Activated CD4-positive, alpha-beta T cell treated with anti-CD3 and anti-CD28 coated beads, Interleukin-2, amount 50 U/mL, for 48 hours (primary cell): ENCODE results near the gene TEX2.
"Not testable (repeated sequence)": the region's sequence is repeated elsewhere in the genome, so short reads cannot be mapped to it uniquely, and the experiment has no call there.

Experiments
- DNase-seq, 2 experiments: peaks; one replicate each; pipeline ENCODE4 v3.0.0-alpha.2; 2020

TEX2 gene

GRCh38 chr17:64238449-64238848 is 24.6 kb downstream of the TEX2 start:
- DNase-seq: peak; percentile 39 to 61

- no peak for DNase-seq
These were observed 26.1 kb downstream of the TEX2 start for GRCh38 chr17:64236827-64237403.

- DNase-seq: no peak
These were observed 28.1 kb downstream of the TEX2 start for GRCh38 chr17:64234961-64235360.

GRCh38 chr17:64232466-64233262 is 30.4 kb downstream of the TEX2 start:
- DNase-seq: no peak

GRCh38 chr17:64231567-64232141 is 31.4 kb downstream of the TEX2 start:
- no peak for DNase-seq

GRCh38 chr17:64230791-64231408 is 32.2 kb downstream of the TEX2 start:
- no peak for DNase-seq

GRCh38 chr17:64229815-64230728 is 33.0 kb downstream of the TEX2 start:
- no peak for DNase-seq

GRCh38 chr17:64226132-64226531 is 36.9 kb downstream of the TEX2 start:
- no peak for DNase-seq

- no peak for DNase-seq
These were observed 37.6 kb downstream of the TEX2 start for GRCh38 chr17:64225410-64225809.

- DNase-seq: no peak
These were observed 39.0 kb downstream of the TEX2 start for GRCh38 chr17:64223931-64224629.

- no peak for DNase-seq
These were observed 39.8 kb downstream of the TEX2 start for GRCh38 chr17:64223283-64223682.

GRCh38 chr17:64221679-64222078 is 41.4 kb downstream of the TEX2 start:
- no peak for DNase-seq

GRCh38 chr17:64220604-64221003 is 42.5 kb downstream of the TEX2 start:
- DNase-seq: not testable (repeated sequence)

- DNase-seq: no peak
These were observed 43.5 kb downstream of the TEX2 start for GRCh38 chr17:64219571-64219970.

- DNase-seq: peak; percentile 36 to 54
These were observed 45.0 kb downstream of the TEX2 start for GRCh38 chr17:64218066-64218465.

- DNase-seq: no peak
These were observed 45.8 kb downstream of the TEX2 start for GRCh38 chr17:64217249-64217691.

- no peak for DNase-seq
These were observed 46.5 kb downstream of the TEX2 start for GRCh38 chr17:64216338-64217248.

- DNase-seq: no peak
These were observed 47.1 kb downstream of the TEX2 start for GRCh38 chr17:64216000-64216337.

GRCh38 chr17:64214950-64215349 is 48.1 kb downstream of the TEX2 start:
- DNase-seq: no peak

- no peak for DNase-seq
These were observed 48.9 kb downstream of the TEX2 start for GRCh38 chr17:64213995-64214811.
